ENCODE measurements around the gene C1D. TPM values are rescaled to one million over a fixed set of nuclear protein-coding genes. Genes with fewer than 3 reads are reported as not detected.

The C1D gene
- total RNA-seq, 1 donor from 2014 or later, result 30.7 TPM

- intact Hi-C loops (cut with micrococcal nuclease), result no loop called here
- no peak for DNase-seq (ENCODE audit: low spot score)
- H3K27ac Mint-ChIP-seq, result no peak overlapping the region
- H3K27me3 Mint-ChIP-seq (ENCODE audit: low read depth), result no peaks in the 10 kb centered on the region
- H3K9me3 Mint-ChIP-seq, result no peaks in the 10 kb centered on the region
- peaks cover 7% of the 10 kb centered on the region for H3K4me1 Mint-ChIP-seq (ENCODE audit: low read depth)
- H3K4me3 Mint-ChIP-seq (ENCODE audit: low read depth), result no peak overlapping the region
- peaks cover 19% of the 10 kb centered on the region for H3K36me3 Mint-ChIP-seq (ENCODE audit: low read depth)
Observed at GRCh38 chr2:68046642-68047240, 16.1 kb downstream of the C1D start.

- intact Hi-C loops (cut with micrococcal nuclease), result no loop called here
- DNase-seq (ENCODE audit: low spot score), result no peak
- Mint-ChIP-seq H3K27me3 (ENCODE audit: low read depth) (no peaks in the 10 kb centered on the region), H3K4me3 (ENCODE audit: low read depth) (no peak overlapping the region), H3K9me3 (no peaks in the 10 kb centered on the region), H3K27ac (no peak overlapping the region), H3K4me1 (ENCODE audit: low read depth) (peaks cover 7% of the 10 kb centered on the region), H3K36me3 (ENCODE audit: low read depth) (peaks cover 24% of the 10 kb centered on the region)
Observed at GRCh38 chr2:68046224-68046623, 16.6 kb downstream of the C1D start.

- Mint-ChIP-seq H3K4me3 (ENCODE audit: low read depth) (no peak overlapping the region), H3K27ac (no peak overlapping the region), H3K36me3 (ENCODE audit: low read depth) (peaks cover 24% of the 10 kb centered on the region), H3K4me1 (ENCODE audit: low read depth) (peaks cover 7% of the 10 kb centered on the region), H3K27me3 (ENCODE audit: low read depth) (no peaks in the 10 kb centered on the region), H3K9me3 (no peaks in the 10 kb centered on the region)
- no peak for DNase-seq (ENCODE audit: low spot score)
- intact Hi-C loops (cut with micrococcal nuclease), result no loop called here
Observed at GRCh38 chr2:68045342-68045741, 17.5 kb downstream of the C1D start.

- no peak for DNase-seq (ENCODE audit: low spot score)
- H3K36me3 Mint-ChIP-seq (ENCODE audit: low read depth), result peaks cover 24% of the 10 kb centered on the region
- H3K27me3 Mint-ChIP-seq (ENCODE audit: low read depth), result no peaks in the 10 kb centered on the region
- no peaks in the 10 kb centered on the region for H3K9me3 Mint-ChIP-seq
- intact Hi-C loops (cut with micrococcal nuclease), result no loop called here
- no peak overlapping the region for H3K27ac Mint-ChIP-seq
- H3K4me1 Mint-ChIP-seq (ENCODE audit: low read depth), result peaks cover 9% of the 10 kb centered on the region
- no peak overlapping the region for H3K4me3 Mint-ChIP-seq (ENCODE audit: low read depth)
Observed at GRCh38 chr2:68044099-68044498, 18.7 kb downstream of the C1D start.

- Mint-ChIP-seq H3K4me1 (ENCODE audit: low read depth) (peaks cover 9% of the 10 kb centered on the region), H3K4me3 (ENCODE audit: low read depth) (no peak overlapping the region), H3K27me3 (ENCODE audit: low read depth) (no peaks in the 10 kb centered on the region), H3K27ac (no peak overlapping the region), H3K9me3 (no peaks in the 10 kb centered on the region), H3K36me3 (ENCODE audit: low read depth) (peaks cover 24% of the 10 kb centered on the region)
- intact Hi-C loops (cut with micrococcal nuclease), result no loop called here
- DNase-seq (ENCODE audit: low spot score), result no peak
Observed at GRCh38 chr2:68043695-68044094, 19.1 kb downstream of the C1D start.

- intact Hi-C loops (cut with micrococcal nuclease), result no loop called here
- Mint-ChIP-seq H3K27me3 (ENCODE audit: low read depth) (no peaks in the 10 kb centered on the region), H3K4me1 (ENCODE audit: low read depth) (peaks cover 7% of the 10 kb centered on the region), H3K27ac (no peak overlapping the region), H3K9me3 (no peaks in the 10 kb centered on the region), H3K36me3 (ENCODE audit: low read depth) (peaks cover 24% of the 10 kb centered on the region), H3K4me3 (ENCODE audit: low read depth) (no peak overlapping the region)
- no peak for DNase-seq (ENCODE audit: low spot score)
Observed at GRCh38 chr2:68043032-68043431, 19.8 kb downstream of the C1D start.

GRCh38 chr2:68041704-68042245, 21.0 kb downstream of the C1D start:
- Mint-ChIP-seq H3K36me3 (ENCODE audit: low read depth) (peaks cover 23% of the 10 kb centered on the region), H3K4me1 (ENCODE audit: low read depth) (peaks cover 7% of the 10 kb centered on the region), H3K9me3 (no peaks in the 10 kb centered on the region), H3K27ac (no peak overlapping the region), H3K4me3 (ENCODE audit: low read depth) (no peak overlapping the region), H3K27me3 (ENCODE audit: low read depth) (no peaks in the 10 kb centered on the region)
- DNase-seq (ENCODE audit: low spot score), result no peak
- intact Hi-C loops (cut with micrococcal nuclease), result no loop called here

GRCh38 chr2:68040078-68040477, 22.7 kb downstream of the C1D start:
- H3K36me3 Mint-ChIP-seq (ENCODE audit: low read depth), result peaks cover 20% of the 10 kb centered on the region
- peaks cover 2% of the 10 kb centered on the region for H3K27me3 Mint-ChIP-seq (ENCODE audit: low read depth)
- no peak for DNase-seq (ENCODE audit: low spot score)
- H3K27ac Mint-ChIP-seq, result no peak overlapping the region
- H3K4me3 Mint-ChIP-seq (ENCODE audit: low read depth), result no peak overlapping the region
- peaks cover 2% of the 10 kb centered on the region for H3K4me1 Mint-ChIP-seq (ENCODE audit: low read depth)
- intact Hi-C loops (cut with micrococcal nuclease), result no loop called here
- H3K9me3 Mint-ChIP-seq, result no peaks in the 10 kb centered on the region

GRCh38 chr2:68039317-68039716, 23.5 kb downstream of the C1D start:
- no peak overlapping the region for H3K27ac Mint-ChIP-seq
- peaks cover 18% of the 10 kb centered on the region for H3K36me3 Mint-ChIP-seq (ENCODE audit: low read depth)
- H3K27me3 Mint-ChIP-seq (ENCODE audit: low read depth), result peaks cover 2% of the 10 kb centered on the region
- no peak for DNase-seq (ENCODE audit: low spot score)
- peaks cover 2% of the 10 kb centered on the region for H3K4me1 Mint-ChIP-seq (ENCODE audit: low read depth)
- no peak overlapping the region for H3K4me3 Mint-ChIP-seq (ENCODE audit: low read depth)
- no peaks in the 10 kb centered on the region for H3K9me3 Mint-ChIP-seq
- intact Hi-C loops (cut with micrococcal nuclease), result loop anchor here (10.0 kb wide), 1 partner anchor 1595 kb away; no protein-coding TSS in a partner anchor

GRCh38 chr2:68032702-68033101, 30.1 kb downstream of the C1D start:
- H3K36me3 Mint-ChIP-seq (ENCODE audit: low read depth), result no peaks in the 10 kb centered on the region
- intact Hi-C loops (cut with micrococcal nuclease), result loop anchor here (5.0 to 10.0 kb wide), 2 partner anchors 1450 to 1588 kb away; no protein-coding TSS in a partner anchor

GRCh38 chr2:68031542-68032160, 31.2 kb downstream of the C1D start:
- Mint-ChIP-seq H3K36me3 (ENCODE audit: low read depth) (no peaks in the 10 kb centered on the region), H3K4me3 (ENCODE audit: low read depth) (no peak overlapping the region), H3K27ac (no peak overlapping the region), H3K9me3 (no peaks in the 10 kb centered on the region), H3K27me3 (ENCODE audit: low read depth) (peaks cover 10% of the 10 kb centered on the region), H3K4me1 (ENCODE audit: low read depth) (no peaks in the 10 kb centered on the region)
- intact Hi-C loops (cut with micrococcal nuclease), result loop anchor here (5.0 to 10.0 kb wide), 2 partner anchors 1449 to 1587 kb away; no protein-coding TSS in a partner anchor
- DNase-seq (ENCODE audit: low spot score), result no peak

More at GRCh38 chr2:68032702-68033101, 30.1 kb downstream of the C1D start:
- H3K4me1 Mint-ChIP-seq (ENCODE audit: low read depth), result no peaks in the 10 kb centered on the region
- H3K4me3 Mint-ChIP-seq (ENCODE audit: low read depth), result no peak overlapping the region
- DNase-seq (ENCODE audit: low spot score), result no peak
- peaks cover 8% of the 10 kb centered on the region for H3K27me3 Mint-ChIP-seq (ENCODE audit: low read depth)
- no peaks in the 10 kb centered on the region for H3K9me3 Mint-ChIP-seq
- H3K27ac Mint-ChIP-seq, result no peak overlapping the region

GRCh38 chr2:68031043-68031442, 31.8 kb downstream of the C1D start:
- H3K27me3 Mint-ChIP-seq (ENCODE audit: low read depth), result peaks cover 13% of the 10 kb centered on the region
- no peak overlapping the region for H3K4me3 Mint-ChIP-seq (ENCODE audit: low read depth)
- H3K4me1 Mint-ChIP-seq (ENCODE audit: low read depth), result no peaks in the 10 kb centered on the region
- H3K27ac Mint-ChIP-seq, result no peak overlapping the region
- intact Hi-C loops (cut with micrococcal nuclease), result loop anchor here (5.0 to 10.0 kb wide), 2 partner anchors 1449 to 1586 kb away; no protein-coding TSS in a partner anchor
- H3K9me3 Mint-ChIP-seq, result no peaks in the 10 kb centered on the region
- H3K36me3 Mint-ChIP-seq (ENCODE audit: low read depth), result no peaks in the 10 kb centered on the region
- DNase-seq (ENCODE audit: low spot score), result no peak

- no peak overlapping the region for H3K4me3 Mint-ChIP-seq (ENCODE audit: low read depth)
- no peaks in the 10 kb centered on the region for H3K9me3 Mint-ChIP-seq
- peaks cover 15% of the 10 kb centered on the region for H3K27me3 Mint-ChIP-seq (ENCODE audit: low read depth)
- H3K4me1 Mint-ChIP-seq (ENCODE audit: low read depth), result no peaks in the 10 kb centered on the region
- intact Hi-C loops (cut with micrococcal nuclease), result loop anchor here (5.0 to 10.0 kb wide), 2 partner anchors 1448 to 1586 kb away; no protein-coding TSS in a partner anchor
- no peak for DNase-seq (ENCODE audit: low spot score)
- H3K27ac Mint-ChIP-seq, result no peak overlapping the region
- no peaks in the 10 kb centered on the region for H3K36me3 Mint-ChIP-seq (ENCODE audit: low read depth)
Observed at GRCh38 chr2:68030529-68030928, 32.3 kb downstream of the C1D start.
